Measurements from ENCODE around the gene ADGRD1. TPM values are rescaled to one million over a fixed set of nuclear protein-coding genes. Genes with fewer than 3 reads are reported as not detected.

The ADGRD1 gene
- total and polyA plus RNA-seq, 4 donors, result 9.9 to 15.4 (median 12.7) TPM

DNA sequence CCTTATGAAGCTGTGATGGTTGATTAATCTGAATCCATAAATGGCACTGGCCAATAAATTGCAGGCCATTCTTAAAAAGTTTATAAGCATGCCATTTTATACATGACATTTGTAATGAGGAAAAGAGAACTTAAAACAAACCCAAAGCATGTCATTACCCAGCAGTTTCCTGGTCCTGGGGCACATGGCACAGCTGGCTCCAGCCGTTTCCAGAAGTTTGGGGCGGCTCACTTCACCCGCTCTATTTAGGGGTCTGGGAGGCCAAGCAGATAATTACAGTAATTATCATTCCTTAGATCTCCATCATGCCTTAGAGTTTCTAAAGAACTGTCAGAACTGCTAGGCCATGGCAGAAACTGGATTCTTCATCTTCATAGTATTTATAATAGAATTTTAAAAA is 6.4 kb downstream of the ADGRD1 start:
- Histone ChIP-seq H3K36me3 (ENCODE audit: control insufficient read depth, insufficient read depth, low read length) (no peaks in the 10 kb centered on the region), H3K4me3 (ENCODE audit: low read depth, low read length) (no peak overlapping the region), H3K4me1 (ENCODE audit: control insufficient read depth, insufficient read depth, low read length) (peaks cover 6% of the 10 kb centered on the region), H3K27me3 (ENCODE audit: control insufficient read depth, insufficient read depth, low read length) (peaks cover 4% of the 10 kb centered on the region), H3K9me3 (ENCODE audit: control insufficient read depth, insufficient read depth, low read length) (no peaks in the 10 kb centered on the region), H3K27ac (ENCODE audit: low read depth, low read length) (no peak overlapping the region)
- no CpG with 5 or more reads among the region's 3 CpGs for WGBS (ENCODE audit: insufficient coverage)
- DNase-seq (ENCODE audit: low read depth in 4 of 6, low spot score in 6 of 6), result peak in 1 of 6 donors; percentile 31

DNA sequence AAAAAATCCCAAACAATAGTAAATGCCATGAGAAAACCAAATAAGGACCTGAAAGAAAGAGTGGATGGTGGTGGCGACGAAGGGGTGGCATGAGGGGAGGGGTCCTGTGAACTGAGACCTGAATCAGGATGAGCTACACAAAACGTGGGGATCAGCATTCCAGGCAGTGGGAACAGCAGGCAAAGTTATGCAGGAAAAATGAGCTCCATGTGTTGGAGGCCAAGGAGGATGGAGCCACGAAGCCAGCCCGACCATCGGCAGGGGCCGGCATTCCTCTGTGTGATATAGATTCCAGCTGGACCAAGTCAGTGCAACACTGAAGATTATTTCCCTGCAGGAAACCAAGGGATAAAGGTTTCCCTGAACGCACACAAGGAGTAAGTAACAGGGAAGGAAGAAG is 7.1 kb downstream of the ADGRD1 start:
- H3K27ac ChIP-seq (ENCODE audit: low read depth, low read length), result no peak overlapping the region
- H3K36me3 ChIP-seq (ENCODE audit: control insufficient read depth, insufficient read depth, low read length), result no peaks in the 10 kb centered on the region
- no peak overlapping the region for H3K4me3 ChIP-seq (ENCODE audit: low read depth, low read length)
- peaks cover 4% of the 10 kb centered on the region for H3K27me3 ChIP-seq (ENCODE audit: control insufficient read depth, insufficient read depth, low read length)
- peaks cover 6% of the 10 kb centered on the region for H3K4me1 ChIP-seq (ENCODE audit: control insufficient read depth, insufficient read depth, low read length)
- no peak for DNase-seq (ENCODE audit: low read depth in 4 of 6, low spot score in 6 of 6)
- H3K9me3 ChIP-seq (ENCODE audit: control insufficient read depth, insufficient read depth, low read length), result no peaks in the 10 kb centered on the region
- 90% methylated on average over 7 of the region's 8 CpGs for WGBS (ENCODE audit: insufficient coverage)

DNA sequence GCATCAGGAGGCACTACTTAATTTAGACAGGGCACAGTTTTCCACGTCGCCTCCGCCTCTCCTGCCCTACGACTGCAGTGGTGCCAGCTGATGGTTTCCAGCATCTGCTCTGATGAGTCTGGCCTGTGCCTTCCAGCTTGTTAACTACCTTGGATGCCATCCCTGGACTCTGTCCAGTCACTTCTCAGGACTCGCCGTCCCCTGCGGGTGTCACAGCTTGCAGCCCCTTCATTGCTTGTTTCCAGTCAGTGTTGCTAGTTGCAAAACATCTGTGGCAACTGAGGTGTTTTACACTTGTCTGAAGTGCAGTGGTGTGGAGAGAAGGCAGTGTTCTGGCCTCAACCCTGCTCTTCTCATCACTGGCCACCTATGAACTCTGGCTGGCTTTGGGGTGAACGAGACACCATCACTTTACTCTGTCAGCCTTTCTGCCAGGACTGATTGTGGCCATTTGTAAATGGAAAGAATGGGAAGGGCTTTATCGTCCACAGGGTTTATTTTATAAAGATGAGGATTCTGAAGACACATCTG is 8.3 kb downstream of the ADGRD1 start:
- H3K9me3 ChIP-seq (ENCODE audit: control insufficient read depth, insufficient read depth, low read length), result no peaks in the 10 kb centered on the region
- H3K27ac ChIP-seq (ENCODE audit: low read depth, low read length), result peak overlapping the region; percentile 47
- peaks cover 4% of the 10 kb centered on the region for H3K27me3 ChIP-seq (ENCODE audit: control insufficient read depth, insufficient read depth, low read length)
- no peak overlapping the region for H3K4me3 ChIP-seq (ENCODE audit: low read depth, low read length)
- peak in 4 of 6 donors; percentile 38 to 85 (median 56) for DNase-seq (ENCODE audit: low read depth in 4 of 6, low spot score in 6 of 6)
- H3K36me3 ChIP-seq (ENCODE audit: control insufficient read depth, insufficient read depth, low read length), result no peaks in the 10 kb centered on the region
- H3K4me1 ChIP-seq (ENCODE audit: control insufficient read depth, insufficient read depth, low read length), result peaks cover 6% of the 10 kb centered on the region
- 17% methylated on average over 7 of the region's 9 CpGs for WGBS (ENCODE audit: insufficient coverage)

DNA sequence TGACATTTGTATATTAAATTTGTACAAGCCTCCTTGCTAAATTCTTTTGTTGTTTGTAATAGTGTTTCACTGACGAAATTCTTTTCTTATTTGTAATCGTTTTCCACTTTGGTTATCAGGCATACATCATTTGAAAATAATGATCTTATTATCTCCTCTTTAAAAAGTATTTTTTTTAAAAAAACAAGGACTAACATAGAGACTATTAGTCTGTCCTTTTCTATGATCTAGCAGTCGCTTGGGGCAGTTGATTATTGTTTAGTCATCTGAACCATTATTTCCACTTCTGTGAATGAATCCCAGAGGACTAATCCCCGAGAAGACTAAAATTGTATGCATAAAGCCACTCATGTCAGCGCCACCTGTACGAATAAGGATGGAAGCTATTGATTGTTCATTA is 11.5 kb downstream of the ADGRD1 start:
- H3K9me3 ChIP-seq (ENCODE audit: control insufficient read depth, insufficient read depth, low read length), result no peaks in the 10 kb centered on the region
- no peak for DNase-seq (ENCODE audit: low read depth in 4 of 6, low spot score in 6 of 6)
- no peak overlapping the region for H3K4me3 ChIP-seq (ENCODE audit: low read depth, low read length)
- H3K36me3 ChIP-seq (ENCODE audit: control insufficient read depth, insufficient read depth, low read length), result no peaks in the 10 kb centered on the region
- WGBS (ENCODE audit: insufficient coverage), result no CpG with 5 or more reads among the region's 6 CpGs
- peaks cover 11% of the 10 kb centered on the region for H3K4me1 ChIP-seq (ENCODE audit: control insufficient read depth, insufficient read depth, low read length)
- H3K27ac ChIP-seq (ENCODE audit: low read depth, low read length), result no peak overlapping the region
- H3K27me3 ChIP-seq (ENCODE audit: control insufficient read depth, insufficient read depth, low read length), result no peaks in the 10 kb centered on the region

DNA sequence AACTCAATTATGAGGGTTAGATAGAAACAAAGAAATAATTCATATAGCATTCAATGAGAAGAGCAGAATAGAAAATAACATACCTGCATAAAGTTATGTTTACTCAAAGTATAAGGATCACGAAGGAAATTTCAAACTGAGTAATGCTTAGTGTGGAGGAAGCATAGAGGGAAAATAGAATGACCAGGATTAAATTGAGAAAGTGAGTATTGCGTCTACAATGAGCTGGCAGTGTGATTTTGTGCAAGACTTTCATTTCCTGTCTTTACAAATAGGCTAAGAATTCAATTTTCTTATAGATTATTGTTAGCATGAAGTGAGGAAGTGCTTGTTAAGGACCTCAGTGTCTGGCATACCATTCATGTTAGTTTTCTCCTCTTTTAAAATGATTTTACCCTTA is 12.0 kb downstream of the ADGRD1 start:
- Histone ChIP-seq H3K27me3 (ENCODE audit: control insufficient read depth, insufficient read depth, low read length) (no peaks in the 10 kb centered on the region), H3K9me3 (ENCODE audit: control insufficient read depth, insufficient read depth, low read length) (no peaks in the 10 kb centered on the region), H3K36me3 (ENCODE audit: control insufficient read depth, insufficient read depth, low read length) (no peaks in the 10 kb centered on the region), H3K4me3 (ENCODE audit: low read depth, low read length) (no peak overlapping the region), H3K27ac (ENCODE audit: low read depth, low read length) (no peak overlapping the region), H3K4me1 (ENCODE audit: control insufficient read depth, insufficient read depth, low read length) (peaks cover 11% of the 10 kb centered on the region)
- no peak for DNase-seq (ENCODE audit: low read depth in 4 of 6, low spot score in 6 of 6)
- WGBS (ENCODE audit: insufficient coverage), result 100% methylated on average over 1 of the region's 2 CpGs

DNA sequence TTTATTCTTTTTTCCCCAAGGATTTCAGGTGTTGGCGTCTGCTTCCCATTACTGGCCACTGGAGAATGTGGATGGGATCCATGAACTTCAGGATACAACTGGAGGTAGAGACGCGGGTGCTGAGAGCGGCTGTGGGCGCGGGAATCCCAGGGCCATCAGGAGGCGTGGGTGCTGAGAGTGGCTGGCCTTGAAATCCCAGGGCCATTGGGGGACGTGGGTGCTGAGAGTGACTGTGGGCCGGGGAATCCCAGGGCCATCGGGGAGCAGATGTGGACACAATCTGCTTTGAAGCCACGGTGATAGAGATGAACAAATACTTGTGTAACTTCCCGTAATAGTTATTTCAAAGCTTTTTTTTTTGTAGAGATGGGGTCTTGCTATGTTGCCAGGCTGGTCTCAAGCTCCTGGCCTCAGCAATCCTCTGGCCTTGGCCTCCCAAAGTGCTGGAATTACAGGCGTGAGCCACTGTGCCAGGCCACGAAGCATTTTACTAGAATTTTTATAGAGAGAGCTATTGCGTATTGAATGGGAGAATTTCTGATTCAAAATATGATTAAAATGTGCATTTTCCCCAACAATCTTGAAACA is 12.8 kb downstream of the ADGRD1 start:
- 93% methylated on average over 11 of the region's 15 CpGs for WGBS (ENCODE audit: insufficient coverage)
- H3K4me3 ChIP-seq (ENCODE audit: low read depth, low read length), result no peak overlapping the region
- no peak overlapping the region for H3K27ac ChIP-seq (ENCODE audit: low read depth, low read length)
- peaks cover 11% of the 10 kb centered on the region for H3K4me1 ChIP-seq (ENCODE audit: control insufficient read depth, insufficient read depth, low read length)
- no peaks in the 10 kb centered on the region for H3K36me3 ChIP-seq (ENCODE audit: control insufficient read depth, insufficient read depth, low read length)
- H3K27me3 ChIP-seq (ENCODE audit: control insufficient read depth, insufficient read depth, low read length), result no peaks in the 10 kb centered on the region
- DNase-seq (ENCODE audit: low read depth in 4 of 6, low spot score in 6 of 6), result no peak
- no peaks in the 10 kb centered on the region for H3K9me3 ChIP-seq (ENCODE audit: control insufficient read depth, insufficient read depth, low read length)

DNA sequence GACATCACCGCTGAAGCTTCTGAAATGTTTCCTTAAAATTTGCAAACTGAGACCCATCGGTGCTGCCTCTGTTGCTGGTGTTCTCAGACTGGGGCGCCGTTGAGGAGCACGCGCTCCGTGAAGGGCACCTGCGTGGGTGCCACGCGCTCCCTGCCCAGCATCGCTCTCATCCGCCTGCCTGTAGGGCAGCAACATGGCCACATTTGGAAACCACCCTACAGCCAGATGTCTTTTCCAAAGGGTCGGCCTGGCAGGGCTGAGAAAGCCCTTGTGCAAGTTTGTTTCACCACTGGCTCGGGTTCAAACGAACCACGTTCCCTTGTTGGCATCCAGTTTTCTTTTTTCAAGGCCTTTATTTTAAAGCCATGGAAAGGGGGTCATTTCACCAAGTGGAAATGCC is 13.9 kb downstream of the ADGRD1 start:
- Histone ChIP-seq H3K27me3 (ENCODE audit: control insufficient read depth, insufficient read depth, low read length) (no peaks in the 10 kb centered on the region), H3K36me3 (ENCODE audit: control insufficient read depth, insufficient read depth, low read length) (no peaks in the 10 kb centered on the region), H3K9me3 (ENCODE audit: control insufficient read depth, insufficient read depth, low read length) (no peaks in the 10 kb centered on the region), H3K4me1 (ENCODE audit: control insufficient read depth, insufficient read depth, low read length) (peaks cover 8% of the 10 kb centered on the region), H3K4me3 (ENCODE audit: low read depth, low read length) (no peak overlapping the region), H3K27ac (ENCODE audit: low read depth, low read length) (no peak overlapping the region)
- peak in 3 of 6 donors; percentile 15 to 56 (median 19) for DNase-seq (ENCODE audit: low read depth in 4 of 6, low spot score in 6 of 6)
- WGBS (ENCODE audit: insufficient coverage), result 53% methylated on average over 16 of the region's 16 CpGs

DNA sequence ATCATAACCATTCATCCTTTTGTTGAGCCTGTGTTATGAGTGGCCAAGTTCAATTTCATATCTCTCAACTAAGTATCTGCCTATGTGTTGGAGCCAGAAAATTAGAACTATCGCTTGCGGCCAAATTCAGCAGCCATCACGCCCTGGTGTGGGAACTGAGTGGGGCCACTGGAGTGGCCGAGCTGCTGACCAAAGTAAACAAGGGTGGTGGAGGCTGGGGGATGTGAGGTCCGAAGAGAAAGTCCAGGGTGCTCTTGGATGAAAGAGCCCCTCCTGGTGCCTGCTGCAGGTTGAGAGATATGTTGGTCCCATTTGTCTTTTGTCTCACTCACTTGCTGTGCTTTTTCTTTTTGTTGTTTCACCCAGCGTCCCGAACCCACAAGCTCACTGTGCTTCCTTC is 14.9 kb downstream of the ADGRD1 start:
- H3K36me3 ChIP-seq (ENCODE audit: control insufficient read depth, insufficient read depth, low read length), result no peaks in the 10 kb centered on the region
- peaks cover 12% of the 10 kb centered on the region for H3K4me1 ChIP-seq (ENCODE audit: control insufficient read depth, insufficient read depth, low read length)
- no peaks in the 10 kb centered on the region for H3K27me3 ChIP-seq (ENCODE audit: control insufficient read depth, insufficient read depth, low read length)
- no peak for DNase-seq (ENCODE audit: low read depth in 4 of 6, low spot score in 6 of 6)
- 95% methylated on average over 4 of the region's 7 CpGs for WGBS (ENCODE audit: insufficient coverage)
- no peaks in the 10 kb centered on the region for H3K9me3 ChIP-seq (ENCODE audit: control insufficient read depth, insufficient read depth, low read length)
- no peak overlapping the region for H3K27ac ChIP-seq (ENCODE audit: low read depth, low read length)
- no peak overlapping the region for H3K4me3 ChIP-seq (ENCODE audit: low read depth, low read length)

DNA sequence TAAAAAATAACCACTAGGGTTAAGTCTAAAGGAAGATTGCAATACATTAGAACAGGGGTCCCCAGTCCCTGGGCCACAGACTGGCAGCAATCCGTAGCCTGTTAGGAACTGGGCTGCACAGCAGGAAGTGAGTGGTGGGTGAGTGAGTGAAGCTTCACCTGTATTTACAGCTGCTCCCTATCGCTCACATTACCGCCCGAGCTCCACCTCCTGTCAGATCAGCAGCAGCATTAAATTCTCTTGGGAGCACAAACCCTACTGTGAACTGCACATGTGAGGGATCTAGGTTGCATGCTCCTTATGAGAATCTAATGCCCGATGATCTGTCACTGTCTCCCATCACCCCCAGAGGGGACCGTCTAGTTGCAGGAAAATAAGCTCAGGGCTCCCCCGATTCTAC is 15.5 kb downstream of the ADGRD1 start:
- no peaks in the 10 kb centered on the region for H3K36me3 ChIP-seq (ENCODE audit: control insufficient read depth, insufficient read depth, low read length)

DNA sequence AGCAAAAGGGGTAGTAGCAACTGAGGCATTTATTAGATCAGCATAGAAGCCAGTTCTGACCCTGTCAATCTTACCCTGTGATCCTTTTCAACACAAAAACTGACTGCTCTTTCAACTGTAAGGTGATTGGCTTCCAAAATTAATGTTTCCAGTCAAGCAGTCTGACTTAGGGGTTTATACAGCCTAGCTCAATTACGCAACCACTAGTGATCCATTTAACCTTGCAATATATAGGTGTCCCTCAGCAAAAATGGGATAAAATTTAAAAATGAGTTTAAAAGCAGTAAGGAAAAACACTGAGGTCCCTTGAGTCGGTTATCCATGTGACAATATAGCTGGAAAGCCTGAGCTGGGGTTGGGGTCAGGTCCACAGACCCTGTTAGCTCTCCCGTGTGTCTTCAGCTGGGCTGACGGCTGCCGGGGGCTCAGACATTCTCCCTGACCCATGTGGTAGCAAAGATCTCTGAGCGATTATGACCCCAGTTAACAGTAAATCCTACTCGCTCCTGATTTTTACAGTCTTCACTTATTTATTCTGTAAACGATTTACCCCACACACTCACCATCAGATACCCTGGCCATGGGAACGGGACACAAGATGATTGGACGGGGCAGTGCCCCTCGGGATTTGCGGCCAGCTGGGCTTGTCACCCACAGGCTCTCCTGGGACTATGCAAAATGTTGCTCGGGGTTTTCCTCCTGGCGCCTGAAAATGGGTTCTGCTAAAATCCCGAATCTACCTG is 16.6 kb downstream of the ADGRD1 start:
- 80% methylated on average over 13 of the region's 15 CpGs for WGBS (ENCODE audit: insufficient coverage)

More for the DNA sequence above, 15.5 kb downstream of the ADGRD1 start:
- 80% methylated on average over 2 of the region's 7 CpGs for WGBS (ENCODE audit: insufficient coverage)
- Histone ChIP-seq H3K4me3 (ENCODE audit: low read depth, low read length) (no peak overlapping the region), H3K27me3 (ENCODE audit: control insufficient read depth, insufficient read depth, low read length) (no peaks in the 10 kb centered on the region), H3K4me1 (ENCODE audit: control insufficient read depth, insufficient read depth, low read length) (peaks cover 12% of the 10 kb centered on the region), H3K9me3 (ENCODE audit: control insufficient read depth, insufficient read depth, low read length) (no peaks in the 10 kb centered on the region), H3K27ac (ENCODE audit: low read depth, low read length) (no peak overlapping the region)
- DNase-seq (ENCODE audit: low read depth in 4 of 6, low spot score in 6 of 6), result no peak

More for the DNA sequence above, 16.6 kb downstream of the ADGRD1 start:
- DNase-seq (ENCODE audit: low read depth in 4 of 6, low spot score in 6 of 6), result no peak
- no peak overlapping the region for H3K27ac ChIP-seq (ENCODE audit: low read depth, low read length)
- no peaks in the 10 kb centered on the region for H3K9me3 ChIP-seq (ENCODE audit: control insufficient read depth, insufficient read depth, low read length)
- no peaks in the 10 kb centered on the region for H3K36me3 ChIP-seq (ENCODE audit: control insufficient read depth, insufficient read depth, low read length)
- H3K4me1 ChIP-seq (ENCODE audit: control insufficient read depth, insufficient read depth, low read length), result peaks cover 12% of the 10 kb centered on the region
- H3K27me3 ChIP-seq (ENCODE audit: control insufficient read depth, insufficient read depth, low read length), result no peaks in the 10 kb centered on the region
- no peak overlapping the region for H3K4me3 ChIP-seq (ENCODE audit: low read depth, low read length)
